Suppressor macrophage treated with lipopolysaccharide for 1 hour (primary cell): ENCODE results near the gene MAGEF1.
A peak's percentile ranks its signal among the peaks of the same experiment; 100 is the strongest.
"Not testable (repeated sequence)": the region's sequence is repeated elsewhere in the genome, so short reads cannot be mapped to it uniquely, and the experiment has no call there.

Experiments
- DNase-seq, 3 donors: peaks; one replicate each; pipeline ENCODE4 v3.0.0-alpha.2; 2020 to 2022

Gene MAGEF1

GRCh38 chr3:184742676-184743135, 30.8 kb upstream of the MAGEF1 start:
- no peak for DNase-seq

- no peak for DNase-seq
Observed at GRCh38 chr3:184741798-184742675, 30.2 kb upstream of the MAGEF1 start.

- DNase-seq = no peak
Observed at GRCh38 chr3:184741259-184741556, 29.3 kb upstream of the MAGEF1 start.

GRCh38 chr3:184740509-184741258, 28.8 kb upstream of the MAGEF1 start:
- peak; percentile 84 to 89 (median 88) for DNase-seq

GRCh38 chr3:184739594-184740505, 28.0 kb upstream of the MAGEF1 start:
- no peak for DNase-seq

GRCh38 chr3:184738982-184739381, 27.1 kb upstream of the MAGEF1 start:
- DNase-seq = no peak

- no peak for DNase-seq
Observed at GRCh38 chr3:184738506-184738890, 26.6 kb upstream of the MAGEF1 start.

- DNase-seq = peak; percentile 74 to 86 (median 84)
Observed at GRCh38 chr3:184737641-184738505, 26.0 kb upstream of the MAGEF1 start.

- DNase-seq = no peak
Observed at GRCh38 chr3:184737063-184737462, 25.2 kb upstream of the MAGEF1 start.

- no peak for DNase-seq
Observed at GRCh38 chr3:184734903-184735701, 23.2 kb upstream of the MAGEF1 start.

- DNase-seq = no peak
Observed at GRCh38 chr3:184733971-184734608, 22.2 kb upstream of the MAGEF1 start.

- DNase-seq = no peak
Observed at GRCh38 chr3:184733181-184733580, 21.3 kb upstream of the MAGEF1 start.

GRCh38 chr3:184731786-184732537, 20.1 kb upstream of the MAGEF1 start:
- DNase-seq = no peak

- DNase-seq = no peak
Observed at GRCh38 chr3:184730924-184731323, 19.1 kb upstream of the MAGEF1 start.

GRCh38 chr3:184729154-184729553, 17.3 kb upstream of the MAGEF1 start:
- not testable (repeated sequence) for DNase-seq

- no peak for DNase-seq
Observed at GRCh38 chr3:184728010-184728527, 16.2 kb upstream of the MAGEF1 start.

- peak; percentile 79 to 87 (median 83) for DNase-seq
Observed at GRCh38 chr3:184727357-184728009, 15.6 kb upstream of the MAGEF1 start.

GRCh38 chr3:184726497-184726896, 14.6 kb upstream of the MAGEF1 start:
- DNase-seq = no peak

- no peak for DNase-seq
Observed at GRCh38 chr3:184725176-184725719, 13.4 kb upstream of the MAGEF1 start.
